HL-60 (cell line): ENCODE data around the gene TSPAN18.

ENCODE experiments used
- DNase-seq, 2 experiments: peaks; one replicate each; pipeline ENCODE4 v3.0.0-alpha.2; 2010 to 2020; ENCODE audit warnings: low read depth in 1 of 2, low spot score in 1 of 2
- H3K27ac ChIP-seq: fragments of 250-450 bp; sonication (Bioruptor Pico); replicated peaks from 2 replicates; pipeline ENCODE4 v1.5.1; 2020; ENCODE audit warnings: mild to moderate bottlenecking, moderate library complexity
- H3K27me3 ChIP-seq: fragments of 250-450 bp; sonication (Bioruptor Pico); 2 replicates; pipeline ENCODE4 v1.5.1; 2021; ENCODE audit warnings: mild to moderate bottlenecking, moderate library complexity; ENCODE audit not compliant: insufficient read depth, poor library complexity, severe bottlenecking
- H3K4me3 ChIP-seq: replicated peaks from 2 replicates; pipeline ENCODE4 v1.5.1; 2011; ENCODE audit warnings: mild to moderate bottlenecking, control low read depth, low read length; ENCODE audit not compliant: insufficient read depth
- CTCF ChIP-seq: IDR thresholded peaks from one replicate; pipeline ENCODE4 v1.5.1; 2011; ENCODE audit warnings: low read length, control low read depth, inconsistent platforms; ENCODE audit not compliant: insufficient read depth
- GABPA ChIP-seq: IDR thresholded peaks from 2 replicates; pipeline ENCODE4 v1.6.1; 2012; ENCODE audit warnings: low read depth
- POLR2AphosphoS5 ChIP-seq: IDR thresholded peaks from 2 replicates; pipeline ENCODE4 v1.6.1; 2012; ENCODE audit warnings: low read depth
- SPI1 ChIP-seq: IDR thresholded peaks from 2 replicates; pipeline ENCODE4 v1.6.1; 2012; ENCODE audit warnings: low read depth, mild to moderate bottlenecking, borderline replicate concordance
- TF ChIP-seq, protein P1 (sequence below): IDR thresholded peaks from 2 replicates; pipeline ENCODE4 v1.6.1; 2012; ENCODE audit warnings: low read depth; ENCODE audit not compliant: insufficient replicate concordance

The TSPAN18 gene

GRCh38 chr11:44946263-44946662 lies 219.5 kb downstream of the TSPAN18 start:
- no peak overlapping the region for H3K27ac ChIP-seq
- peaks cover 12% of the 10 kb centered on the region for H3K27me3 ChIP-seq
- H3K4me3 ChIP-seq, result no peak overlapping the region
- DNase-seq, result no peak
- TF ChIP-seq GABPA (no peak), SPI1 (no peak), CTCF (no peak)
- TF ChIP-seq, protein P1, sequence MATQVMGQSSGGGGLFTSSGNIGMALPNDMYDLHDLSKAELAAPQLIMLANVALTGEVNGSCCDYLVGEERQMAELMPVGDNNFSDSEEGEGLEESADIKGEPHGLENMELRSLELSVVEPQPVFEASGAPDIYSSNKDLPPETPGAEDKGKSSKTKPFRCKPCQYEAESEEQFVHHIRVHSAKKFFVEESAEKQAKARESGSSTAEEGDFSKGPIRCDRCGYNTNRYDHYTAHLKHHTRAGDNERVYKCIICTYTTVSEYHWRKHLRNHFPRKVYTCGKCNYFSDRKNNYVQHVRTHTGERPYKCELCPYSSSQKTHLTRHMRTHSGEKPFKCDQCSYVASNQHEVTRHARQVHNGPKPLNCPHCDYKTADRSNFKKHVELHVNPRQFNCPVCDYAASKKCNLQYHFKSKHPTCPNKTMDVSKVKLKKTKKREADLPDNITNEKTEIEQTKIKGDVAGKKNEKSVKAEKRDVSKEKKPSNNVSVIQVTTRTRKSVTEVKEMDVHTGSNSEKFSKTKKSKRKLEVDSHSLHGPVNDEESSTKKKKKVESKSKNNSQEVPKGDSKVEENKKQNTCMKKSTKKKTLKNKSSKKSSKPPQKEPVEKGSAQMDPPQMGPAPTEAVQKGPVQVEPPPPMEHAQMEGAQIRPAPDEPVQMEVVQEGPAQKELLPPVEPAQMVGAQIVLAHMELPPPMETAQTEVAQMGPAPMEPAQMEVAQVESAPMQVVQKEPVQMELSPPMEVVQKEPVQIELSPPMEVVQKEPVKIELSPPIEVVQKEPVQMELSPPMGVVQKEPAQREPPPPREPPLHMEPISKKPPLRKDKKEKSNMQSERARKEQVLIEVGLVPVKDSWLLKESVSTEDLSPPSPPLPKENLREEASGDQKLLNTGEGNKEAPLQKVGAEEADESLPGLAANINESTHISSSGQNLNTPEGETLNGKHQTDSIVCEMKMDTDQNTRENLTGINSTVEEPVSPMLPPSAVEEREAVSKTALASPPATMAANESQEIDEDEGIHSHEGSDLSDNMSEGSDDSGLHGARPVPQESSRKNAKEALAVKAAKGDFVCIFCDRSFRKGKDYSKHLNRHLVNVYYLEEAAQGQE, result no peak

DNA sequence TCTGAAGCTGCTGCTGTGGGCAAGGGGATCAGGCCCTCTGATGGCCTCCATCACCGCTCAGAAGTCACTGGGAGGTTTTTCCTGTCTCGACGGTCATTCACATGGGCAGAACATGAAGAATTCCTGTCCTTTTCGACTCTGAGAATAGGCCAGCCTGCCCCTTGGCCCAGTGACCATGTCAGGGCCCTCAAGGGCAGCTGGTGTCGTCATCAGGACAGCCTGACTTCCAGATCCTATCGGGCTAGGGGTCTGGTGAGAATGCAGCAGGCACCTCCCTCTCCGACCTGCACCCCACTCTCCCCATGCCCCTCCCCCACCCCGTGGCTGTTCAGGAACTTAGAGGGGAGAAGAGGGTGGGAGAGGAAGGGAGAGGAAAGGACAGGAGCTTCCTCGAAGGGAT lies 220.4 kb downstream of the TSPAN18 start:
- TF ChIP-seq CTCF, result no peak
- TF ChIP-seq GABPA, result no peak
- TF ChIP-seq POLR2AphosphoS5, result no peak
- TF ChIP-seq, protein P1, result no peak
- TF ChIP-seq SPI1, result no peak
- Histone ChIP-seq H3K27ac (no peak overlapping the region), H3K27me3 (peaks cover 12% of the 10 kb centered on the region), H3K4me3 (no peak overlapping the region)
- no peak for DNase-seq

GRCh38 chr11:44948155-44948554 lies 221.4 kb downstream of the TSPAN18 start:
- DNase-seq, result no peak
- TF ChIP-seq, protein P1, result no peak
- no peak for TF ChIP-seq CTCF
- no peak for TF ChIP-seq POLR2AphosphoS5
- peaks cover 12% of the 10 kb centered on the region for H3K27me3 ChIP-seq
- no peak overlapping the region for H3K4me3 ChIP-seq
- H3K27ac ChIP-seq, result no peak overlapping the region
